Measurements from ENCODE around the gene SPSB4.

DNA sequence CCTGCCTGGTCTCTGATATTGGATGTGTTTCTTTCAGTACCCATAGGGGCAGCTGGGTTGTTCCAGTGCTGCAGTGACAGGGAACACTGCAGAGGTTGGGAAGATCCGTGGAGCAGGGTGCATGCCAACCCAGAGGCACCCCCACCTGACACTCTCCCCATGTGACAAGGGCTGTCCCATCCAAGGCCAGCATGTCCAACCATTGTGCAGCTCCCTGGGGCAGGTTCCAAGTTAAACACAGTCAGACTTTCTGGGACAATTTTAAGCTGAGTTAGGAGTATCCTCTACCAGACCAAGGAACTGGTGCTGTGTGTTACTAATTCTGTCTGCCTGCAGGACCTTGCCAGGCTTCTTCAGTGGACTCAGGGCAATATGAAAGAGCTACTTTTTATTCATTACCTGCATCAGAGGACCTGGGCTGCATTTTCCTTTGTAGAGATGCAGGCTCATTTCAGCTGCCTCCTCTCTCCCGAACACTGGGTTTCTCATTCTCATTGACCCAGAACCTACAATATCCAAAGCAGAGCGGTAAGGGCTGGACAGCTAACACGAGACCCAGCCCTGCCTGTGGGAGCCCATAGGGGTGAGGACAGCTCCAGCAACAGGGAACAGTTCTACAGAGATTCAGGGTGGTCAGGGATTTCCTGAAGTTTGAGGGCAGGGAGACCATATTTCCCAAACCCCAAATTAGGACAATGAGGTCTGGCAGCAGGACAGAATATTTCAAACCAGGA is 72.7 kb downstream of the SPSB4 start:
- TF ChIP-seq, protein P1, sequence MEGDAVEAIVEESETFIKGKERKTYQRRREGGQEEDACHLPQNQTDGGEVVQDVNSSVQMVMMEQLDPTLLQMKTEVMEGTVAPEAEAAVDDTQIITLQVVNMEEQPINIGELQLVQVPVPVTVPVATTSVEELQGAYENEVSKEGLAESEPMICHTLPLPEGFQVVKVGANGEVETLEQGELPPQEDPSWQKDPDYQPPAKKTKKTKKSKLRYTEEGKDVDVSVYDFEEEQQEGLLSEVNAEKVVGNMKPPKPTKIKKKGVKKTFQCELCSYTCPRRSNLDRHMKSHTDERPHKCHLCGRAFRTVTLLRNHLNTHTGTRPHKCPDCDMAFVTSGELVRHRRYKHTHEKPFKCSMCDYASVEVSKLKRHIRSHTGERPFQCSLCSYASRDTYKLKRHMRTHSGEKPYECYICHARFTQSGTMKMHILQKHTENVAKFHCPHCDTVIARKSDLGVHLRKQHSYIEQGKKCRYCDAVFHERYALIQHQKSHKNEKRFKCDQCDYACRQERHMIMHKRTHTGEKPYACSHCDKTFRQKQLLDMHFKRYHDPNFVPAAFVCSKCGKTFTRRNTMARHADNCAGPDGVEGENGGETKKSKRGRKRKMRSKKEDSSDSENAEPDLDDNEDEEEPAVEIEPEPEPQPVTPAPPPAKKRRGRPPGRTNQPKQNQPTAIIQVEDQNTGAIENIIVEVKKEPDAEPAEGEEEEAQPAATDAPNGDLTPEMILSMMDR (IDR thresholded peaks at IDR 0.05; ENCODE audit: low read length), result no peak
- TF ChIP-seq EZH2phosphoT487 (IDR thresholded peaks at IDR 0.05; ENCODE audit: low read length), result no peak

Data from MM.1S (cell line).